Esophagus muscularis mucosa (tissue), 4 donors: ENCODE measurements around the gene MCL1. TPM values are rescaled to one million over a fixed set of nuclear protein-coding genes. Genes with fewer than 3 reads are reported as not detected.

Experiments
- DNase-seq: peaks from one replicate; pipeline ENCODE4 v3.0.0-alpha.2; 2017; ENCODE audit errors: extremely low spot score
- H3K27ac ChIP-seq, 4 donors: fragments of 200-600 bp; sonication (generic); replicated peaks in 1 of 4; 1 replicate in 3 of 4; 2 replicates in 1 of 4; pipeline ENCODE4 v1.5.1; 2016 to 2019; ENCODE audit warnings: mild to moderate bottlenecking in 1 of 4
- H3K27me3 ChIP-seq, 4 donors: fragments of 200-600 bp; sonication (generic); one replicate each; pipeline versions ENCODE4 v1.5.1 to v1.6.0; 2016 to 2019
- H3K36me3 ChIP-seq, 4 donors: fragments of 200-600 bp; sonication (generic); one replicate each; pipeline ENCODE4 v1.5.1; 2016 to 2019
- H3K4me1 ChIP-seq, 4 donors: fragments of 200-600 bp; sonication (generic); one replicate each; pipeline ENCODE4 v1.5.1; 2016 to 2019
- H3K4me3 ChIP-seq, 4 donors: fragments of 200-600 bp; sonication (generic); 1 replicate in 2 of 4; 2 replicates in 2 of 4; pipeline ENCODE4 v1.5.1; 2016 to 2019; ENCODE audit warnings: mild to moderate bottlenecking in 4 of 4, moderate library complexity in 1 of 4
- H3K9me3 ChIP-seq, 4 donors: fragments of 200-600 bp; sonication (generic); 1 replicate in 3 of 4; 2 replicates in 1 of 4; pipeline ENCODE4 v1.5.1; 2016 to 2019
- CTCF ChIP-seq, 3 experiments: fragments of 200-600 bp in 2 of 3; fragments of 450-650 bp in 1 of 3; sonication (generic) in 2 of 3; IDR thresholded peaks; one replicate each; pipeline ENCODE4 v1.5.1; 2017 to 2019; ENCODE audit warnings: antibody characterized with exemption in 3 of 3, mild to moderate bottlenecking in 2 of 3, moderate library complexity in 1 of 3
- EP300 ChIP-seq: sonication (generic); formaldehyde crosslinking; IDR thresholded peaks from one replicate; pipeline ENCODE4 v1.6.1; 2017; ENCODE audit warnings: antibody characterized with exemption
- POLR2A ChIP-seq: fragments of 450-650 bp; IDR thresholded peaks from one replicate; pipeline ENCODE4 v1.6.1; 2017; ENCODE audit warnings: antibody characterized with exemption, moderate library complexity, mild to moderate bottlenecking, low read depth
- POLR2AphosphoS5 ChIP-seq, 2 donors: sonication (generic); formaldehyde crosslinking; IDR thresholded peaks; one replicate each; pipeline ENCODE4 v1.6.1; 2017; ENCODE audit warnings: antibody characterized with exemption in 2 of 2
- WGBS: methylation state at CpG from one replicate; pipeline ENCODE4 v1.1.5; 2018; 5-methylcytosine and 5-hydroxymethylcytosine counted together
- intact Hi-C: fragments of 100-400 bp; cut with DNase I; formaldehyde crosslinking; loops from one replicate; pipeline ENCODE4 v1.15.1; 2023
- total RNA-seq, 4 donors: library from RNA; depleted of rRNA; stranded (reverse); fragments of >200 nt; gene quantifications; one replicate each; pipeline versions ENCODE4 v1.1.0 to v1.2.1, GENCODE V29; 2016

MCL1 gene
- total RNA-seq, 4 donors from 2014 or later, result 192 to 460 (median 255) TPM

- peaks cover 56 to 69% (median 61%) of the 10 kb centered on the region in 4 donors for H3K4me1 ChIP-seq
- H3K27ac ChIP-seq, result peak overlapping the region; percentile 23 to 81 (median 54)
These were observed 36.2 kb upstream of the MCL1 start for GRCh38 chr1:150615346-150616201.

GRCh38 chr1:150613061-150613920 is 33.9 kb upstream of the MCL1 start:
- Histone ChIP-seq H3K27ac (peak overlapping the region; percentile 77 to 81 (median 80)), H3K36me3 (peaks cover 0 to 26% (median 3%) of the 10 kb centered on the region in 4 donors), H3K4me3 (peak overlapping the region in 1 of 4 donors; percentile 7), H3K27me3 (no peaks in the 10 kb centered on the region), H3K9me3 (no peaks in the 10 kb centered on the region), H3K4me1 (peaks cover 47 to 73% (median 63%) of the 10 kb centered on the region in 4 donors)
- 40% methylated on average over 12 of the region's 12 CpGs for WGBS
- intact Hi-C loops, result no loop called here
- TF ChIP-seq CTCF (IDR thresholded peaks at IDR 0.05), result no peak
- TF ChIP-seq POLR2AphosphoS5 (IDR thresholded peaks at IDR 0.05), result peak; percentile 76 to 83
- TF ChIP-seq POLR2A, result no peak
- DNase-seq, result no peak

More at GRCh38 chr1:150615346-150616201, 36.2 kb upstream of the MCL1 start:
- 94% methylated on average over 12 of the region's 12 CpGs for WGBS
- no peak for DNase-seq
- intact Hi-C loops, result no loop called here
- Histone ChIP-seq H3K9me3 (no peaks in the 10 kb centered on the region), H3K4me3 (no peak overlapping the region), H3K27me3 (no peaks in the 10 kb centered on the region), H3K36me3 (peaks cover 0 to 43% (median 14%) of the 10 kb centered on the region in 4 donors)
- TF ChIP-seq POLR2A (no peak), CTCF (IDR thresholded peaks at IDR 0.05) (no peak), POLR2AphosphoS5 (IDR thresholded peaks at IDR 0.05) (no peak), EP300 (no peak)

GRCh38 chr1:150612014-150612345 is 32.6 kb upstream of the MCL1 start:
- WGBS, result 93% methylated on average over 3 of the region's 3 CpGs
- peaks cover 47 to 73% (median 63%) of the 10 kb centered on the region in 4 donors for H3K4me1 ChIP-seq
- intact Hi-C loops, result no loop called here
- no peak for DNase-seq
- H3K27ac ChIP-seq, result peak overlapping the region; percentile 77 to 81 (median 80)
- TF ChIP-seq POLR2AphosphoS5 (IDR thresholded peaks at IDR 0.05) (no peak), POLR2A (no peak), EP300 (no peak), CTCF (IDR thresholded peaks at IDR 0.05) (no peak)
- H3K27me3 ChIP-seq, result no peaks in the 10 kb centered on the region
- H3K36me3 ChIP-seq, result peaks cover 0 to 14% (median 1%) of the 10 kb centered on the region in 4 donors
- H3K9me3 ChIP-seq, result no peaks in the 10 kb centered on the region
- H3K4me3 ChIP-seq, result peak overlapping the region in 1 of 4 donors; percentile 0

- peaks cover 0 to 5% (median 0%) of the 10 kb centered on the region in 4 donors for H3K36me3 ChIP-seq
These were observed 31.2 kb upstream of the MCL1 start for GRCh38 chr1:150610576-150610975.

More at GRCh38 chr1:150610576-150610975, 31.2 kb upstream of the MCL1 start:
- no peaks in the 10 kb centered on the region for H3K27me3 ChIP-seq
- peak overlapping the region; percentile 77 to 81 (median 80) for H3K27ac ChIP-seq
- WGBS, result 97% methylated on average over 4 of the region's 4 CpGs
- H3K4me1 ChIP-seq, result peaks cover 47 to 72% (median 63%) of the 10 kb centered on the region in 4 donors
- no peak overlapping the region for H3K4me3 ChIP-seq
- intact Hi-C loops, result no loop called here
- DNase-seq, result no peak
- H3K9me3 ChIP-seq, result no peaks in the 10 kb centered on the region
- no peak for TF ChIP-seq POLR2A
- TF ChIP-seq CTCF (IDR thresholded peaks at IDR 0.05), result no peak
- TF ChIP-seq EP300, result no peak
- no peak for TF ChIP-seq POLR2AphosphoS5 (IDR thresholded peaks at IDR 0.05)
